Keratinocyte (primary cell): ENCODE results near the gene PTPRT. TPM values are rescaled to one million over a fixed set of nuclear protein-coding genes. Genes with fewer than 3 reads are reported as not detected.

Source experiments
- DNase-seq: peaks from one replicate; pipeline ENCODE4 v3.0.0-alpha.2; 2011; ENCODE audit warnings: low read depth, missing footprints, low spot score
- FAIRE-seq: peaks from 2 replicates; lab custom pipeline; 2011; peaks lifted over from hg19 to GRCh38; lab: Jason Lieb, UNC
- H2AFZ ChIP-seq: 2 replicates; pipeline ENCODE4 v1.6.0; 2012; ENCODE audit warnings: low read length, control low read depth, inconsistent platforms; ENCODE audit not compliant: control insufficient read depth
- H3K27ac ChIP-seq: 2 replicates; pipeline ENCODE4 v1.5.1; 2011; ENCODE audit warnings: low read length; ENCODE audit not compliant: control insufficient read depth, insufficient read depth
- H3K27me3 ChIP-seq: 3 replicates; pipeline ENCODE4 v1.6.0; 2011; ENCODE audit warnings: low read length; ENCODE audit not compliant: control insufficient read depth, insufficient read depth; ENCODE audit errors: extremely low read depth
- H3K36me3 ChIP-seq, 2 experiments: 2 replicates in 1 of 2; 3 replicates in 1 of 2; pipeline ENCODE4 v1.5.1; 2011; ENCODE audit warnings: low read length in 2 of 2, mild to moderate bottlenecking in 1 of 2; ENCODE audit not compliant: control insufficient read depth in 2 of 2, insufficient read depth in 2 of 2; ENCODE audit errors: extremely low read depth in 1 of 2
- H3K4me1 ChIP-seq: 3 replicates; pipeline ENCODE4 v1.5.1; 2011; ENCODE audit warnings: low read length; ENCODE audit not compliant: control insufficient read depth, insufficient read depth; ENCODE audit errors: extremely low read depth
- H3K4me2 ChIP-seq: 3 replicates; pipeline ENCODE4 v1.6.0; 2011; ENCODE audit warnings: low read depth, low read length; ENCODE audit not compliant: control insufficient read depth, insufficient read depth; ENCODE audit errors: extremely low read depth
- H3K4me3 ChIP-seq, 3 experiments: fragments of 200-600 bp in 1 of 3; sonication (generic) in 1 of 3; 2 replicates in 2 of 3; 3 replicates in 1 of 3; pipeline ENCODE4 v1.5.1; 2011 to 2016; ENCODE audit warnings: low read length in 3 of 3, mild to moderate bottlenecking in 3 of 3, control low read depth in 2 of 3, inconsistent platforms in 1 of 3, low read depth in 1 of 3, mixed read lengths in 1 of 3, mixed run types in 1 of 3, moderate library complexity in 1 of 3; ENCODE audit not compliant: control insufficient read depth in 2 of 3, insufficient read depth in 2 of 3; ENCODE audit errors: extremely low read depth in 1 of 3
- H3K79me2 ChIP-seq: 2 replicates; pipeline ENCODE4 v1.6.0; 2012; ENCODE audit warnings: low read length; ENCODE audit not compliant: control insufficient read depth, insufficient read depth
- H3K9ac ChIP-seq: 3 replicates; pipeline ENCODE4 v1.6.0; 2011; ENCODE audit warnings: low read length; ENCODE audit not compliant: control insufficient read depth, insufficient read depth; ENCODE audit errors: extremely low read depth
- H3K9me1 ChIP-seq: 3 replicates; pipeline ENCODE4 v1.6.0; 2011; ENCODE audit warnings: low read length; ENCODE audit not compliant: control insufficient read depth, insufficient read depth; ENCODE audit errors: extremely low read depth
- H3K9me3 ChIP-seq: 2 replicates; pipeline ENCODE4 v1.5.1; 2012; ENCODE audit warnings: low read depth, low read length; ENCODE audit not compliant: control insufficient read depth
- H4K20me1 ChIP-seq: 3 replicates; pipeline ENCODE4 v1.6.0; 2011; ENCODE audit warnings: low read length; ENCODE audit not compliant: control insufficient read depth, insufficient read depth; ENCODE audit errors: extremely low read depth
- CTCF ChIP-seq, 3 experiments: IDR thresholded peaks in 1 of 3; conservative IDR thresholded peaks in 1 of 3; optimal IDR thresholded peaks in 1 of 3; 2 replicates in 2 of 3; 3 replicates in 1 of 3; pipeline versions ENCODE3 to v1.5.1; 2011; ENCODE audit warnings: low read length in 3 of 3, mild to moderate bottlenecking in 3 of 3, moderate library complexity in 2 of 3, control low read depth in 1 of 3, inconsistent platforms in 1 of 3; ENCODE audit not compliant: insufficient read depth in 2 of 3; ENCODE audit errors: extremely low read depth in 1 of 3
- EZH2 ChIP-seq: IDR thresholded peaks from one replicate; pipeline ENCODE4 v1.6.1; 2012; ENCODE audit warnings: inconsistent platforms, mild to moderate bottlenecking, low read length, moderate library complexity
- dilution Hi-C: fragments of 300-500 bp; cut with MboI; formaldehyde crosslinking; loops from one replicate; pipeline ENCODE4 v1.7.0; 2020; ENCODE audit warnings: low sequenced_read_pairs; ENCODE audit not compliant: extremely low pct_ligation_motif_present
- polyA plus RNA-seq, 5 experiments: library from polyadenylated mRNA; depleted of rRNA in 3 of 5; stranded (reverse) in 3 of 5; stranded (forward) in 1 of 5; unstranded in 1 of 5; fragments of >200 nt; gene quantifications; 1 replicate in 1 of 5; 2 replicates in 3 of 5; 3 replicates in 1 of 5; pipeline versions ENCODE4 v1.2.1 to v1.2.3, GENCODE V29; 2011 to 2012; ENCODE audit warnings: missing spikeins in 2 of 5, low read depth in 1 of 5, low replicate concordance in 1 of 5

PTPRT gene
- polyA plus RNA-seq, 1 donor (not counting 4 experiments of a cell fraction or from before 2014, with no cell fraction given): not detected

GRCh38 chr20:42595625-42596024, 594.1 kb downstream of the PTPRT start:
- H3K27me3 ChIP-seq: no peaks in the 10 kb centered on the region
- H3K36me3 ChIP-seq: no peaks in the 10 kb centered on the region
- TF ChIP-seq EZH2 (no peak), CTCF (optimal IDR thresholded peaks at IDR 0.05 in 1 of 3, IDR thresholded peaks at IDR 0.05 in 1 of 3, conservative IDR thresholded peaks at IDR 0.05 in 1 of 3; ENCODE audit: extremely low read depth in 1 of 3, insufficient read depth in 2 of 3, low read length in 3 of 3) (no peak)
- no peak overlapping the region for H3K9ac ChIP-seq
- H3K9me3 ChIP-seq: no peaks in the 10 kb centered on the region
- H3K79me2 ChIP-seq: no peaks in the 10 kb centered on the region
- no peaks in the 10 kb centered on the region for H3K4me1 ChIP-seq
- dilution Hi-C loops: no loop called here
- FAIRE-seq (no peak), DNase-seq (no peak)
- H3K9me1 ChIP-seq: no peaks in the 10 kb centered on the region
- H3K4me2 ChIP-seq: no peak overlapping the region
- H3K4me3 ChIP-seq: no peak overlapping the region
- H3K27ac ChIP-seq: no peak overlapping the region
- no peak overlapping the region for H2AFZ ChIP-seq
- H4K20me1 ChIP-seq: no peaks in the 10 kb centered on the region

GRCh38 chr20:42594659-42595058, 595.0 kb downstream of the PTPRT start:
- no peak overlapping the region for H2AFZ ChIP-seq
- H3K9me3 ChIP-seq: no peaks in the 10 kb centered on the region
- no peak for TF ChIP-seq CTCF (optimal IDR thresholded peaks at IDR 0.05 in 1 of 3, IDR thresholded peaks at IDR 0.05 in 1 of 3, conservative IDR thresholded peaks at IDR 0.05 in 1 of 3; ENCODE audit: extremely low read depth in 1 of 3, insufficient read depth in 2 of 3, low read length in 3 of 3)
- no peak for TF ChIP-seq EZH2
- H3K4me2 ChIP-seq: no peak overlapping the region
- H3K36me3 ChIP-seq: no peaks in the 10 kb centered on the region
- H3K9me1 ChIP-seq: no peaks in the 10 kb centered on the region
- dilution Hi-C loops: no loop called here
- no peak overlapping the region for H3K27ac ChIP-seq
- no peak for DNase-seq
- H3K4me1 ChIP-seq: no peaks in the 10 kb centered on the region
- FAIRE-seq: no peak
- H3K9ac ChIP-seq: no peak overlapping the region
- no peaks in the 10 kb centered on the region for H3K27me3 ChIP-seq
- H4K20me1 ChIP-seq: no peaks in the 10 kb centered on the region
- H3K4me3 ChIP-seq: no peak overlapping the region
- H3K79me2 ChIP-seq: no peaks in the 10 kb centered on the region
